ENCODE data around the gene AGGF1. TPM values are rescaled to one million over a fixed set of nuclear protein-coding genes. Genes with fewer than 3 reads are reported as not detected.
"Not testable (repeated sequence)": the region's sequence is repeated elsewhere in the genome, so short reads cannot be mapped to it uniquely, and the experiment has no call there.

The AGGF1 gene
- total RNA-seq, 1 experiment from 2014 or later: 15.4 TPM

GRCh38 chr5:77102549-77102948 is 72.3 kb downstream of the AGGF1 start:
- POLR2A ChIA-PET (ENCODE audit: unreplicated experiment): interaction anchor here (0.7 kb wide), 1 partner anchor 497 kb away, joined by 10 read pairs; no protein-coding TSS in a partner anchor
- no peak overlapping the region for H3K4me2 ChIP-seq
- no peak overlapping the region for H3K4me3 ChIP-seq
- H2AFZ ChIP-seq: no peak overlapping the region
- TF ChIP-seq CTCF (conservative IDR thresholded peaks at IDR 0.05) (no peak), EZH2 (IDR thresholded peaks at IDR 0.05; ENCODE audit: low read depth) (no peak)
- no peak overlapping the region for H3K27ac ChIP-seq
- intact Hi-C loops (cut with micrococcal nuclease; ENCODE audit: unreplicated experiment): no loop called here
- H3K79me2 ChIP-seq (ENCODE audit: low read depth): no peaks in the 10 kb centered on the region
- no peaks in the 10 kb centered on the region for H3F3A ChIP-seq (ENCODE audit: insufficient read depth, low read depth)
- CTCF ChIA-PET: no interaction called here
- no peaks in the 10 kb centered on the region; the same call in 1 of the 2 replicates for H3K9me3 ChIP-seq (ENCODE audit: insufficient read depth, low read depth)
- no peaks in the 10 kb centered on the region for H4K20me1 ChIP-seq (ENCODE audit: insufficient read depth)
- no peaks in the 10 kb centered on the region for H3K9me2 ChIP-seq (ENCODE audit: insufficient read depth)
- no TSS peak for BruUV-seq (replicated peaks)
- no peaks in the 10 kb centered on the region for H3K27me3 ChIP-seq (ENCODE audit: insufficient read depth, low read depth)
- no peaks in the 10 kb centered on the region for H3K4me1 ChIP-seq (replicated peaks; ENCODE audit: insufficient read depth)
- no peaks in the 10 kb centered on the region for H3K36me3 ChIP-seq (ENCODE audit: low read depth)
- no peak for DNase-seq

- TF ChIP-seq EZH2 (IDR thresholded peaks at IDR 0.05; ENCODE audit: low read depth) (no peak), CTCF (conservative IDR thresholded peaks at IDR 0.05) (no peak)
- H3K4me3 ChIP-seq: no peak overlapping the region
- no peaks in the 10 kb centered on the region for H3K36me3 ChIP-seq (ENCODE audit: low read depth)
- H3K9me3 ChIP-seq (ENCODE audit: insufficient read depth, low read depth): no peaks in the 10 kb centered on the region; the same call in 1 of the 2 replicates
- no peaks in the 10 kb centered on the region for H3K9me2 ChIP-seq (ENCODE audit: insufficient read depth)
- DNase-seq: no peak
- H3K79me2 ChIP-seq (ENCODE audit: low read depth): no peaks in the 10 kb centered on the region
- no peak overlapping the region for H3K27ac ChIP-seq
- no peaks in the 10 kb centered on the region for H3K27me3 ChIP-seq (ENCODE audit: insufficient read depth, low read depth)
- POLR2A ChIA-PET (ENCODE audit: unreplicated experiment): no interaction called here
- intact Hi-C loops (cut with micrococcal nuclease; ENCODE audit: unreplicated experiment): no loop called here
- H3K4me1 ChIP-seq (replicated peaks; ENCODE audit: insufficient read depth): no peaks in the 10 kb centered on the region
- BruUV-seq (replicated peaks): no TSS peak
- CTCF ChIA-PET: no interaction called here
- H3F3A ChIP-seq (ENCODE audit: insufficient read depth, low read depth): no peaks in the 10 kb centered on the region
- no peaks in the 10 kb centered on the region for H4K20me1 ChIP-seq (ENCODE audit: insufficient read depth)
- H3K4me2 ChIP-seq: no peak overlapping the region
- H2AFZ ChIP-seq: no peak overlapping the region
Observed at GRCh38 chr5:77103457-77103856, 73.3 kb downstream of the AGGF1 start.

GRCh38 chr5:77104813-77105212 is 74.6 kb downstream of the AGGF1 start:
- no peak for TF ChIP-seq EZH2 (IDR thresholded peaks at IDR 0.05; ENCODE audit: low read depth)
- TF ChIP-seq CTCF (conservative IDR thresholded peaks at IDR 0.05): no peak
- H3K27me3 ChIP-seq (ENCODE audit: insufficient read depth, low read depth): no peaks in the 10 kb centered on the region
- H3K36me3 ChIP-seq (ENCODE audit: low read depth): no peaks in the 10 kb centered on the region
- BruUV-seq (replicated peaks): no TSS peak
- H3K4me2 ChIP-seq: no peak overlapping the region
- H3K4me1 ChIP-seq (replicated peaks; ENCODE audit: insufficient read depth): no peaks in the 10 kb centered on the region
- H3K79me2 ChIP-seq (ENCODE audit: low read depth): no peaks in the 10 kb centered on the region
- no peaks in the 10 kb centered on the region for H3F3A ChIP-seq (ENCODE audit: insufficient read depth, low read depth)
- H3K4me3 ChIP-seq: no peak overlapping the region
- ChIA-PET CTCF (no interaction called here), POLR2A (ENCODE audit: unreplicated experiment) (no interaction called here)
- no peaks in the 10 kb centered on the region for H4K20me1 ChIP-seq (ENCODE audit: insufficient read depth)
- H3K27ac ChIP-seq: no peak overlapping the region
- no peaks in the 10 kb centered on the region for H3K9me2 ChIP-seq (ENCODE audit: insufficient read depth)
- no peaks in the 10 kb centered on the region; the same call in 1 of the 2 replicates for H3K9me3 ChIP-seq (ENCODE audit: insufficient read depth, low read depth)
- DNase-seq: no peak
- intact Hi-C loops (cut with micrococcal nuclease; ENCODE audit: unreplicated experiment): no loop called here
- H2AFZ ChIP-seq: no peak overlapping the region

- BruUV-seq (replicated peaks); H3K9me2 ChIP-seq (ENCODE audit: insufficient read depth); H3K36me3 ChIP-seq (ENCODE audit: low read depth); intact Hi-C loops (cut with micrococcal nuclease; ENCODE audit: unreplicated experiment); H3K27ac ChIP-seq; H3K4me1 ChIP-seq (replicated peaks; ENCODE audit: insufficient read depth); CTCF ChIA-PET; DNase-seq; H3F3A ChIP-seq (ENCODE audit: insufficient read depth, low read depth); H2AFZ ChIP-seq; H3K79me2 ChIP-seq (ENCODE audit: low read depth); H3K4me2 ChIP-seq; H4K20me1 ChIP-seq (ENCODE audit: insufficient read depth); H3K27me3 ChIP-seq (ENCODE audit: insufficient read depth, low read depth); H3K9me3 ChIP-seq (ENCODE audit: insufficient read depth, low read depth); H3K4me3 ChIP-seq; POLR2A ChIA-PET (ENCODE audit: unreplicated experiment): not testable (repeated sequence)
Observed at GRCh38 chr5:77107035-77107434, 76.8 kb downstream of the AGGF1 start.

Measured in PC-9 (cell line).